Gastroesophageal sphincter (tissue), 4 donors: Measurements from ENCODE around the gene CYP4F22. TPM values are rescaled to one million over a fixed set of nuclear protein-coding genes. Genes with fewer than 3 reads are reported as not detected.

Source experiments
- ATAC-seq: fragments of 150-250 bp; one replicate; pipeline ENCODE4 v1.9.1; 2016; ENCODE audit warnings: mild to moderate bottlenecking, moderate library complexity
- H3K27ac ChIP-seq, 4 donors: fragments of 200-600 bp; sonication (generic) in 3 of 4; 1 replicate in 3 of 4; 2 replicates in 1 of 4; pipeline ENCODE4 v1.5.1; 2016 to 2019
- H3K27me3 ChIP-seq: fragments of 200-600 bp; sonication (generic); one replicate; pipeline ENCODE4 v1.5.1; 2019
- H3K36me3 ChIP-seq, 2 donors: fragments of 200-600 bp; sonication (generic); one replicate each; pipeline ENCODE4 v1.5.1; 2019; ENCODE audit warnings: control low read depth in 1 of 2
- H3K4me1 ChIP-seq, 3 donors: fragments of 200-600 bp; sonication (generic); 1 replicate in 2 of 3; 2 replicates in 1 of 3; pipeline ENCODE4 v1.5.1; 2016 to 2019; ENCODE audit warnings: control low read depth in 2 of 3
- H3K4me3 ChIP-seq, 2 donors: fragments of 200-600 bp; sonication (generic); one replicate each; pipeline ENCODE4 v1.5.1; 2019; ENCODE audit warnings: mild to moderate bottlenecking in 1 of 2, moderate library complexity in 1 of 2
- H3K9me3 ChIP-seq, 3 donors: fragments of 200-600 bp; sonication (generic); one replicate each; pipeline ENCODE4 v1.5.1; 2017 to 2019; ENCODE audit warnings: control low read depth in 2 of 3
- EP300 ChIP-seq: sonication (generic); formaldehyde crosslinking; IDR thresholded peaks from one replicate; pipeline ENCODE4 v1.6.1; 2017; ENCODE audit warnings: antibody characterized with exemption, mild to moderate bottlenecking
- POLR2A ChIP-seq, 2 donors: fragments of 450-650 bp; IDR thresholded peaks; one replicate each; pipeline ENCODE4 v1.6.1; 2017; ENCODE audit warnings: antibody characterized with exemption in 2 of 2, mild to moderate bottlenecking in 2 of 2, moderate library complexity in 1 of 2
- POLR2AphosphoS5 ChIP-seq: sonication (generic); formaldehyde crosslinking; IDR thresholded peaks from one replicate; pipeline ENCODE4 v1.6.1; 2017; ENCODE audit warnings: antibody characterized with exemption
- WGBS, 2 donors: methylation state at CpG; one replicate each; pipeline ENCODE4 v1.1.5; 2018; ENCODE audit warnings: low coverage in 1 of 2; 5-methylcytosine and 5-hydroxymethylcytosine counted together
- total RNA-seq, 4 donors: library from RNA; depleted of rRNA; stranded (reverse); fragments of >200 nt; gene quantifications; one replicate each; pipeline ENCODE4 v1.1.0, GENCODE V29; 2016
- TF ChIP-seq, protein P1 (sequence below), 4 experiments: fragments of 200-600 bp in 2 of 4; fragments of 450-650 bp in 2 of 4; sonication (generic) in 1 of 4; IDR thresholded peaks; one replicate each; pipeline ENCODE4 v1.5.1; 2017 to 2019; ENCODE audit warnings: antibody characterized with exemption in 4 of 4, mild to moderate bottlenecking in 2 of 4, moderate library complexity in 2 of 4

CYP4F22 gene
- total RNA-seq, 4 donors from 2014 or later: 0.19 to 0.47 (median 0.47) TPM; not detected in 1

DNA sequence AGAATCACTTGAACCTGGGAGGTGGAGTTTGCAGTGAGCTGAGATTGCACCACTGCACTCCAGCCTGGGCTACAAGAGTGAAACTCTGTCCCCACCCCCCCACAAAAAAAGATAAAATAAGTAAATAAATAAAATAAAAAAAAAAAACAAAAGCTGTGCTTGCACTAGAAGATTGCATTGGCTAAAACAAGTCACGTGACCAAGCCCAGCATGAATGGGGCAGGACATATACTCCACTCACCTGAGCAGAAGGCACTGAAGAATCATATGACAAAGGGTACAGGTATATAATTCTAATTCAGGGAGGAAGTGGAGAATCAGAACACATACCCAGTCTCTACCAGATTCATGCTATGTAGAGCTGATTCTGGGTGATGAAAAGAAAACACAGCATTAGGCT, 36.6 kb downstream of the CYP4F22 start:
- no peaks in the 10 kb centered on the region for H3K4me1 ChIP-seq
- TF ChIP-seq EP300 (no peak), POLR2A (IDR thresholded peaks at IDR 0.05) (no peak), POLR2AphosphoS5 (no peak)
- TF ChIP-seq, protein P1, sequence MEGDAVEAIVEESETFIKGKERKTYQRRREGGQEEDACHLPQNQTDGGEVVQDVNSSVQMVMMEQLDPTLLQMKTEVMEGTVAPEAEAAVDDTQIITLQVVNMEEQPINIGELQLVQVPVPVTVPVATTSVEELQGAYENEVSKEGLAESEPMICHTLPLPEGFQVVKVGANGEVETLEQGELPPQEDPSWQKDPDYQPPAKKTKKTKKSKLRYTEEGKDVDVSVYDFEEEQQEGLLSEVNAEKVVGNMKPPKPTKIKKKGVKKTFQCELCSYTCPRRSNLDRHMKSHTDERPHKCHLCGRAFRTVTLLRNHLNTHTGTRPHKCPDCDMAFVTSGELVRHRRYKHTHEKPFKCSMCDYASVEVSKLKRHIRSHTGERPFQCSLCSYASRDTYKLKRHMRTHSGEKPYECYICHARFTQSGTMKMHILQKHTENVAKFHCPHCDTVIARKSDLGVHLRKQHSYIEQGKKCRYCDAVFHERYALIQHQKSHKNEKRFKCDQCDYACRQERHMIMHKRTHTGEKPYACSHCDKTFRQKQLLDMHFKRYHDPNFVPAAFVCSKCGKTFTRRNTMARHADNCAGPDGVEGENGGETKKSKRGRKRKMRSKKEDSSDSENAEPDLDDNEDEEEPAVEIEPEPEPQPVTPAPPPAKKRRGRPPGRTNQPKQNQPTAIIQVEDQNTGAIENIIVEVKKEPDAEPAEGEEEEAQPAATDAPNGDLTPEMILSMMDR (IDR thresholded peaks at IDR 0.05): no peak

DNA sequence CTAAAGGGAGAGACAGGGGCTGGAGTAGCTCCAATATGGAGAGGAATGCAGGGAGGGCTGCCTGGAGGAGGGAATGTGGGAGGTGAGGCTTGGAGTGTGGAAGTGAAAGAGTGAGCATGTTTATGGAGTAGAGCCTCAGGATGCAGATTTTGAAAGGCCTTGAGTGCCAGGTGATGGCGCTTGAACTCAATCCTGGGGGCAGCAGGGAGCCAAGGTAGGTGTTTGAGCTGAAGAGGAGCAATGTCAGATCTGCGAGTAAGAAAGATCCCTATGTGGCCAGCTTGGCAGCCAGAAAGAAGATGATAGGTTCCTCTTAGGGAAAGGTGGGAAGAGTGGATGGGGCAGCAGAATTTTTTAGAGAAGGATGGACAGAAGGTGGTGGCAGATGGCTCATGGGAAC, 40.3 kb downstream of the CYP4F22 start:
- no peak for TF ChIP-seq POLR2A (IDR thresholded peaks at IDR 0.05)
- TF ChIP-seq, protein P1 (IDR thresholded peaks at IDR 0.05): no peak
- TF ChIP-seq EP300: no peak
- TF ChIP-seq POLR2AphosphoS5: no peak
- no peak for ATAC-seq
- Histone ChIP-seq H3K4me3 (no peak overlapping the region), H3K9me3 (no peaks in the 10 kb centered on the region), H3K36me3 (no peaks in the 10 kb centered on the region), H3K27ac (no peak overlapping the region), H3K27me3 (peaks cover 83% of the 10 kb centered on the region), H3K4me1 (peaks cover 0 to 15% (median 0%) of the 10 kb centered on the region in 3 donors)
- 88% methylated on average over 2 of the region's 2 CpGs for WGBS, 2 donors

More for the DNA sequence above, 36.6 kb downstream of the CYP4F22 start:
- Histone ChIP-seq H3K27me3 (peaks cover 52% of the 10 kb centered on the region), H3K9me3 (no peaks in the 10 kb centered on the region), H3K27ac (no peak overlapping the region), H3K36me3 (no peaks in the 10 kb centered on the region), H3K4me3 (no peak overlapping the region)
- WGBS, 2 donors: 50% methylated on average over 1 of the region's 1 CpG; no CpG with 5 or more reads in 1 of the 2 donors
- no peak for ATAC-seq

DNA sequence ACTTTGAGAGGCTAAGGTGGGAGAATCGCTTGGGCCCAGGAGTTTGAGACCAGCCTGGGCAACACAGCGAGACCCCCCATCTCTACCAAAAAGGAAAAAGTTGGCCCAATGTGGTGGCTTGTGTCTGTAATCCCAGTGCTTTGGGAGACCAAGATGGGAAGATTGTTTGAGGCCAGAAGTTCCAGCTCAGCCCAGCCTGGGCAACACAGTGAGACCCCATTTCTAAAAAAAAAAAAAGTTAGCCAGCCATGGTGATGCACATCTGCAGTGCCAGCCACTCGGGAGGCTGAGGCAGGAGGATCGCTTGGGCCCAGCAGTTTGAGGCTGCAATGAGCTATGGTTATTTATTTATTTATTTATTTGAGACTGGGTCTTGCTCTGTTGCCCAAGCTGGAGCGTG, 41.3 kb downstream of the CYP4F22 start:
- no peaks in the 10 kb centered on the region for H3K36me3 ChIP-seq
- no peak for ATAC-seq
- no peak overlapping the region for H3K4me3 ChIP-seq
- H3K4me1 ChIP-seq: peaks cover 0 to 15% (median 0%) of the 10 kb centered on the region in 3 donors
- TF ChIP-seq EP300 (no peak), POLR2AphosphoS5 (no peak), POLR2A (IDR thresholded peaks at IDR 0.05) (no peak)
- TF ChIP-seq, protein P1 (IDR thresholded peaks at IDR 0.05): no peak
- no peaks in the 10 kb centered on the region for H3K9me3 ChIP-seq
- peaks cover 83% of the 10 kb centered on the region for H3K27me3 ChIP-seq
- no peak overlapping the region for H3K27ac ChIP-seq
- WGBS, 2 donors: 86 to 94% methylated on average over 2 to 3 of the region's 5 CpGs

DNA sequence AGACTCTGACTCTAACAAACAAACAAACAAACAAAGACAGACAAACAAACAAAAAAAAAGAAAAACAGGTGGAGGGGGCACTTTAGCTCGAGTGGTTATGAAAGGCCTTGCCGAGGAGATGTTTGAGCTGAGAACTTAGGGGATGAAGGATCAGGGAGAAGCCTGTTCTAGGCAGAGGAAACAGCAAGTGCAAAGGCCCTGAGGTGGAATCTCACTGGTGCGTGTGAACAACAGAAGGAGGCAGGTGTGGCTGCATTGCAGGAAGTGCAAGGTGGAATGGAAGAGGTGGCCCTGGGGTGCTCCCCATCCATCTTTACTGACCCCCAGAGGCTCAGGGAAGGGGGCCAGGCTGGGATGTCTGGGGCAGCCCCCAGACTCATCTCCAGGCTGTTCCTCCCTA, 41.9 kb downstream of the CYP4F22 start:
- H3K27ac ChIP-seq: no peak overlapping the region
- H3K9me3 ChIP-seq: no peaks in the 10 kb centered on the region
- no peaks in the 10 kb centered on the region for H3K36me3 ChIP-seq
- no peak for TF ChIP-seq EP300
- TF ChIP-seq POLR2A (IDR thresholded peaks at IDR 0.05): no peak
- TF ChIP-seq, protein P1 (IDR thresholded peaks at IDR 0.05): no peak
- no peak for TF ChIP-seq POLR2AphosphoS5
- ATAC-seq: no peak
- H3K27me3 ChIP-seq: peaks cover 89% of the 10 kb centered on the region
- no peak overlapping the region for H3K4me3 ChIP-seq
- 69 to 90% methylated on average over 3 of the region's 3 CpGs for WGBS, 2 donors
- H3K4me1 ChIP-seq: peaks cover 0 to 16% (median 0%) of the 10 kb centered on the region in 3 donors

DNA sequence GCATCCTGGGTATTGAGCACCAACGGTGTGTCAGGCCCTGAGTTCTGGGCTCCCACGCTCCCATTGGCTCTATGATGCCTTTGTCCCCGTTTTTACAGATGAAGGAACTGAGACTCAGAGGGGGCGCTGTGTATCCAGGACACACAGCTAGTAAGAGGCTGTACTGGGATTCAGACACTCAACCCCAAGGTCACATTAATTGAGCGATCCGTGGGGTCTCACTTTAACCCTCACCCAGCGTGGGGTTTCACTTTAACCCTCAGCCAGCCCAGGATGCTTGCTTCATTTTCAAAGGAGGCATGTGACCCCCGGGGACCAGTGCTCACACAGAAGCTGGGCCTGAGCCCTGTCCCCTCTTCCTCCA, 42.6 kb downstream of the CYP4F22 start:
- ATAC-seq: no peak
- Histone ChIP-seq H3K27ac (no peak overlapping the region), H3K36me3 (no peaks in the 10 kb centered on the region), H3K9me3 (no peaks in the 10 kb centered on the region), H3K27me3 (peaks cover 92% of the 10 kb centered on the region), H3K4me3 (peak overlapping the region in 1 of 2 donors; percentile 31), H3K4me1 (peaks cover 0 to 23% (median 2%) of the 10 kb centered on the region in 3 donors)
- TF ChIP-seq POLR2AphosphoS5 (no peak), POLR2A (IDR thresholded peaks at IDR 0.05) (no peak), EP300 (no peak)
- TF ChIP-seq, protein P1 (IDR thresholded peaks at IDR 0.05): no peak
- 5% methylated on average over 4 of the region's 8 CpGs; no CpG with 5 or more reads in 1 of the 2 donors for WGBS, 2 donors
